22Rv1 (cell line): ENCODE measurements around the gene FAM83E.

Experiments
- CTCF ChIP-seq: fragments of 450-650 bp; IDR thresholded peaks from 2 replicates; pipeline ENCODE4 v1.5.1; 2017; ENCODE audit warnings: mild to moderate bottlenecking
- ZFX ChIP-seq: fragments of 450-650 bp; IDR thresholded peaks from 2 replicates; pipeline ENCODE4 v1.6.1; 2017; ENCODE audit warnings: antibody characterized with exemption, borderline replicate concordance

GRCh38 chr19:48658483-48658882 lies 43.6 kb upstream of the FAM83E start:
- TF ChIP-seq CTCF, result no peak
- TF ChIP-seq ZFX, result no peak
